K562 (cell line): ENCODE data around the gene HSPA1L. TPM values are rescaled to one million over a fixed set of nuclear protein-coding genes. Genes with fewer than 3 reads are reported as not detected.

Experiments used
- ATAC-seq: fragments of 200-7000 bp; cut with Tn5 transposase; 3 replicates; pipeline ENCODE4 v1.9.1; 2020; ENCODE audit warnings: moderate library complexity
- BruUV-seq: library from RNA; stranded (reverse); fragments of 400-500 nt; replicated peaks from 2 replicates; lab custom pipeline; 2021; lab: Mats Ljungman, UMichigan
- CTCF ChIA-PET: fragments of 300-600 bp; formaldehyde crosslinking; extraction: SDS; loops from one replicate; lab custom pipeline; 2021; ENCODE audit warnings: low intra/inter-chr PET ratio; lab: Yijun Ruan, JAX
- POLR2A ChIA-PET: fragments of 300-600, 350-650 bp; sonication (Branson Sonifier 250); formaldehyde crosslinking; extraction: SDS; loops from one replicate; lab custom pipeline; 2021; ENCODE audit warnings: antibody characterized with exemption, inconsistent platforms; lab: Yijun Ruan, JAX
- DNase-seq, 4 experiments: peaks; one replicate each; pipeline versions ENCODE4 v3.0.0 to v3.0.0-alpha.2; 2011 to 2018; ENCODE audit warnings: low spot score in 3 of 4, mixed read lengths in 3 of 4; ENCODE audit errors: extremely low read depth in 1 of 4
- FAIRE-seq: peaks from 2 replicates; lab custom pipeline; 2011; peaks lifted over from hg19 to GRCh38; lab: Jason Lieb, UNC
- H2AFZ ChIP-seq: 2 replicates; pipeline ENCODE4 v1.6.0; 2011; ENCODE audit warnings: low read depth, low read length, control low read depth, inconsistent platforms
- H3K27ac ChIP-seq: fragments of 200-600 bp; 3 replicates; pipeline ENCODE4 v1.8.0; 2011; ENCODE audit warnings: low read depth, mild to moderate bottlenecking, control low read depth, inconsistent platforms, low read length, moderate library complexity, mixed read lengths; ENCODE audit errors: extremely low read depth
- H3K27me3 ChIP-seq, 2 experiments: fragments of 300-600 bp in 1 of 2; 2 replicates in 1 of 2; 3 replicates in 1 of 2; pipeline versions ENCODE4 v1.6.0 to v1.8.0; 2011; ENCODE audit warnings: inconsistent platforms in 2 of 2, low read length in 2 of 2, mild to moderate bottlenecking in 1 of 2, mixed read lengths in 1 of 2, moderate library complexity in 1 of 2; ENCODE audit not compliant: control insufficient read depth in 2 of 2, insufficient read depth in 2 of 2
- H3K36me3 ChIP-seq: fragments of 300-600 bp; 3 replicates; pipeline ENCODE4 v1.8.0; 2011; ENCODE audit warnings: mild to moderate bottlenecking, low read length, inconsistent platforms; ENCODE audit not compliant: control insufficient read depth, insufficient read depth
- H3K4me1 ChIP-seq, 2 experiments: fragments of 200-600 bp in 1 of 2; replicated peaks in 1 of 2; 2 replicates in 1 of 2; 3 replicates in 1 of 2; pipeline versions ENCODE4 v1.5.1 to v1.8.0; 2011; ENCODE audit warnings: inconsistent platforms in 2 of 2, low read length in 2 of 2, mild to moderate bottlenecking in 1 of 2, mixed read lengths in 1 of 2, moderate library complexity in 1 of 2; ENCODE audit not compliant: control insufficient read depth in 2 of 2, insufficient read depth in 2 of 2
- H3K4me2 ChIP-seq: 2 replicates; pipeline ENCODE4 v1.6.1; 2011; ENCODE audit warnings: low read length, control low read depth, inconsistent platforms, mixed read lengths; ENCODE audit not compliant: insufficient read depth
- H3K4me3 ChIP-seq: fragments of 200-600 bp; sonication (generic), shearing (Covaris generic); 2 replicates; pipeline ENCODE4 v1.5.1; 2016; ENCODE audit warnings: control low read depth, inconsistent platforms
- H3K79me2 ChIP-seq: fragments of 200-600 bp; 3 replicates; pipeline ENCODE4 v1.8.0; 2011; ENCODE audit warnings: low read length, inconsistent platforms; ENCODE audit not compliant: control insufficient read depth, insufficient read depth
- H3K9ac ChIP-seq, 2 experiments: 2 replicates each; pipeline versions ENCODE4 v1.6.0 to v1.6.1; 2011; ENCODE audit warnings: low read depth in 2 of 2, low read length in 2 of 2, control low read depth in 1 of 2, inconsistent platforms in 1 of 2, mild to moderate bottlenecking in 1 of 2, mixed read lengths in 1 of 2; ENCODE audit not compliant: insufficient read depth in 1 of 2
- H3K9me1 ChIP-seq: one replicate; pipeline ENCODE4 v1.6.0; 2011; ENCODE audit warnings: inconsistent platforms, mild to moderate bottlenecking, low read length, moderate library complexity; ENCODE audit not compliant: control insufficient read depth, insufficient read depth
- H3K9me3 ChIP-seq: replicated peaks from 2 replicates; pipeline ENCODE4 v1.5.1; 2011; ENCODE audit warnings: low read depth, low read length, inconsistent platforms; ENCODE audit not compliant: control insufficient read depth, insufficient read depth
- H4K20me1 ChIP-seq: replicated peaks from 2 replicates; pipeline ENCODE4 v1.6.1; 2011; ENCODE audit warnings: low read length, inconsistent platforms, mixed read lengths; ENCODE audit not compliant: control insufficient read depth, insufficient read depth
- ARID3A ChIP-seq: IDR thresholded peaks from 2 replicates; pipeline ENCODE4 v1.6.1; 2012; ENCODE audit warnings: low read depth, low read length, improper control_type of control experiment, borderline replicate concordance
- BACH1 ChIP-seq: fragments of 200-800 bp; sonication (Bioruptor generic); IDR thresholded peaks from 2 replicates; pipeline ENCODE4 v1.6.1; 2016; ENCODE audit warnings: missing genetic modification characterization, missing compliant biosample characterization
- FOSL1 ChIP-seq: fragments of 200-800 bp; sonication (Bioruptor generic); conservative IDR thresholded peaks from 2 replicates; pipeline ENCODE4 v1.6.1; 2016; ENCODE audit warnings: missing genetic modification characterization, missing compliant biosample characterization
- KLF1 ChIP-seq: fragments of 450-650 bp; IDR thresholded peaks from 2 replicates; pipeline ENCODE4 v1.6.1; 2016; ENCODE audit warnings: missing genetic modification characterization, missing compliant biosample characterization
- POLR2G ChIP-seq: fragments of 200-400 bp; formaldehyde crosslinking; IDR thresholded peaks from 2 replicates; pipeline ENCODE4 v1.6.1; 2017; ENCODE audit warnings: low read depth, mild to moderate bottlenecking, antibody characterized with exemption, low read length, moderate library complexity
- RBM22 ChIP-seq: fragments of 200-400 bp; formaldehyde crosslinking; IDR thresholded peaks from 2 replicates; pipeline ENCODE4 v1.6.1; 2018; ENCODE audit warnings: low read length, low read depth; ENCODE audit not compliant: poor library complexity, severe bottlenecking
- REST ChIP-seq, 2 experiments: fragments of 450-650 bp; formaldehyde crosslinking in 1 of 2; IDR thresholded peaks; 2 replicates each; pipeline versions ENCODE4 v1.4.0 to v1.6.1; 2014 to 2020; ENCODE audit warnings: mild to moderate bottlenecking in 2 of 2, borderline replicate concordance in 1 of 2, low read depth in 1 of 2
- ZNF511 ChIP-seq: sonication (generic); formaldehyde crosslinking; IDR thresholded peaks from 2 replicates; pipeline ENCODE4 v1.8.0; 2022; ENCODE audit warnings: mild to moderate bottlenecking, missing genetic modification reagents
- ZNF707 ChIP-seq: fragments of 250-450 bp; sonication (Bioruptor Pico); conservative IDR thresholded peaks from 2 replicates; pipeline ENCODE4 v1.8.0; 2022; ENCODE audit warnings: inconsistent platforms, mild to moderate bottlenecking, moderate library complexity
- WGBS: fragments of 100-300 bp; shearing (Covaris generic); methylation state at CpG from one replicate; pipeline ENCODE4 v1.1.6; 2016; ENCODE audit warnings: low coverage, mixed read lengths; ENCODE audit not compliant: insufficient coverage; ENCODE audit errors: missing lambda C conversion rate; 5-methylcytosine and 5-hydroxymethylcytosine counted together
- in situ Hi-C: fragments of 300-500 bp; cut with MboI; formaldehyde crosslinking; loops from 4 replicates; pipeline ENCODE4 v1.15.0; 2018; ENCODE audit warnings: inconsistent platforms, mixed read lengths
- intact Hi-C: fragments of 100-400 bp; cut with micrococcal nuclease; formaldehyde crosslinking; loops from 2 replicates; pipeline ENCODE4 v1.14.2; 2022
- polyA plus RNA-seq, 8 experiments: library from polyadenylated mRNA; depleted of rRNA in 4 of 8; stranded (reverse) in 5 of 8; unstranded in 3 of 8; fragments of >200 nt; fragmentation: Nextera tagmentation in 2 of 8; fragmentation: Illumina TruSeq in 1 of 8; extraction: Ambion mirVana in 2 of 8; extraction: Trizol in 1 of 8; gene quantifications; 2 replicates each; pipeline versions ENCODE4 v1.2.1 to v1.2.3, GENCODE V29; 2011 to 2014; ENCODE audit warnings: inconsistent platforms in 1 of 8, missing spikeins in 1 of 8
- total RNA-seq, 7 experiments: library from RNA; depleted of rRNA in 6 of 7; stranded (reverse); fragments of >200 nt in 6 of 7; fragmentation: Illumina TruSeq in 2 of 7; extraction: Trizol in 2 of 7; gene quantifications; 2 replicates each; pipeline versions ENCODE4 v1.2.1 to v1.2.3, GENCODE V29; 2011 to 2021; ENCODE audit warnings: low replicate concordance in 1 of 7

Gene HSPA1L
- total and polyA plus RNA-seq, 9 of the 15 experiments (the other 6 are each of a cell fraction or from before 2014, with no cell fraction given), result 0.14 to 2.1 (median 1.3) TPM

- H3K4me3 ChIP-seq, result peak within 1 kb of the TSS; percentile 10; the same call in 1 of the 2 replicates
- peak within 1 kb of the TSS; percentile 64 to 88 for H3K9ac ChIP-seq
- H3K36me3 ChIP-seq, result peaks cover 48% of the 10 kb centered on the region; the same call in 2 of the 3 replicates
- peak within 1 kb of the TSS; percentile 87 for H3K27ac ChIP-seq
- CTCF ChIA-PET, result interaction anchor here (0.7 to 1.1 kb wide), 2 partner anchors 53 to 231 kb away, joined by 3 to 4 read pairs; partner anchors contain the start of gene ATP6V1G2
- H3K79me2 ChIP-seq, result no peaks in the 10 kb centered on the region
- peaks cover 43 to 85% of the 10 kb centered on the region in 2 experiments for H3K4me1 ChIP-seq
- peak within 1 kb of the TSS; percentile 56 for H3K4me2 ChIP-seq
- 1% methylated on average over 15 of the region's 15 CpGs for WGBS
- ATAC-seq (peak; percentile 91), DNase-seq (peak; percentile 98 to 99 (median 99)), FAIRE-seq (peak; percentile 99)
- intact Hi-C loops (loop anchor here (2.0 to 10.0 kb wide), 2 partner anchors 18 to 232 kb away; partner anchors contain the start of genes ATP6V1G2, DDX39B, NFKBIL1 and VARS1), in situ Hi-C loops (no loop called here)
- peaks cover 6% of the 10 kb centered on the region for H3K9me1 ChIP-seq
- no TSS peak for BruUV-seq
- no peaks in the 10 kb centered on the region for H4K20me1 ChIP-seq
- H3K9me3 ChIP-seq, result no peaks in the 10 kb centered on the region
- H2AFZ ChIP-seq, result peak within 1 kb of the TSS; percentile 36
- POLR2A ChIA-PET, result interaction anchor here (0.6 to 8.8 kb wide), 27 partner anchors 9 to 1080 kb away, joined by 3 to 47 read pairs (median 5); partner anchors contain the start of genes ABHD16A, BAG6, DDAH2 and GPANK1
- H3K27me3 ChIP-seq, result no peaks in the 10 kb centered on the region
- TF ChIP-seq REST (IDR thresholded peaks at IDR 0.05; ENCODE audit: borderline replicate concordance) (peak; percentile 51; the same call in 1 of the 2 replicates), REST (CRISPR knock-in tag; IDR thresholded peaks at IDR 0.05; ENCODE audit: low read depth) (peak; percentile 13; the same call in 1 of the 2 replicates), BACH1 (peak; percentile 56; the same call in 1 of the 2 replicates), ARID3A (no peak), KLF1 (peak; percentile 92), RBM22 (peak; percentile 70), FOSL1 (tag) (peak; percentile 97), ZNF707 (CRISPR knock-in tag) (no peak), ZNF511 (CRISPR knock-in tag) (peak; percentile 93), POLR2G (peak; percentile 84)
These were observed 38.0 kb downstream of the HSPA1L start, which contains the start of gene VWA7 for GRCh38 chr6:31776989-31777666. VWA7 (minus strand) TSS chr6:31777328; CDS start chr6:31776779, 549 bp downstream.
